ENCODE results near the gene ZFPM1. TPM values are rescaled to one million over a fixed set of nuclear protein-coding genes. Genes with fewer than 3 reads are reported as not detected.

Gene ZFPM1
- total and polyA plus RNA-seq, 4 donors: 0.88 to 8.8 (median 3.0) TPM

DNA sequence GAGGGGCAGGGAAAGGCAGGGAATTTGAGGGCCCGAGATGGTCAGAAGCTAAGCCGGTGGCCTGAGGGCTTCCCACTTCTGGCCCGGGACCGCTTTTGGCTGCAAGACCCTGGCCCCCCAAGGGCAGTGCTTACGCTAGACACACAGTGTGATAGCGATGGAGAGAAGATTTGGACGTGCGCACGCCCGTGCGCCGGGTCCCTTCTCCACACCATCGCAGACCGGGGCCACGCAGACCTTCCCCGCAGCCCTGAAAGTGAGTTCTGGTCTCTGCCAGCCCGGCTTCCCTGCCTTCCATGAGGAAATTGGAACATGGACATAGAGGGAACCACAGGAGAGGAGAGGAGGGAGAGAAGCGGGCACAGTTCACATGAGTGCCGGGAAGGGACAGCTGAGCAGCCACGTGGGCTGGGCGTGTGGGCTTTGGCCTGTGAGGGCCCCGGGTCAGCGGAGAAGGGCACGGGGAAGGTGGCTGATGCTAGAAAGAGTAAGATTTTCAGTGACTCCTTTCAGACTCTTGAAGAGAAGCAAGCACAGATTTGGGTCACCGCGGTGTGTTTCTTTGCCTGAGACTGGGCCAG lies 23.8 kb downstream of the ZFPM1 start:
- Histone ChIP-seq H3K4me3 (ENCODE audit: low read length in 2 of 2) (no peak overlapping the region), H3K4me1 (ENCODE audit: control insufficient read depth in 1 of 2, insufficient read depth in 2 of 2, low read length in 2 of 2) (no peaks in the 10 kb centered on the region), H3K36me3 (ENCODE audit: control insufficient read depth in 1 of 2, insufficient read depth in 2 of 2, low read length in 1 of 2) (no peaks in the 10 kb centered on the region), H3K9me3 (ENCODE audit: control insufficient read depth, low read length) (no peaks in the 10 kb centered on the region), H3K27ac (ENCODE audit: low read depth in 1 of 2, low read length in 2 of 2) (no peak overlapping the region), H3K27me3 (ENCODE audit: control insufficient read depth in 1 of 2, insufficient read depth in 2 of 2, low read length in 1 of 2) (no peaks in the 10 kb centered on the region)
- no peak for DNase-seq
- ATAC-seq (ENCODE audit: low FRiP score): no peak
- 92 to 93% methylated on average over 26 of the region's 26 CpGs for WGBS, 2 donors
- intact Hi-C loops (cut with DNase I): no loop called here

DNA sequence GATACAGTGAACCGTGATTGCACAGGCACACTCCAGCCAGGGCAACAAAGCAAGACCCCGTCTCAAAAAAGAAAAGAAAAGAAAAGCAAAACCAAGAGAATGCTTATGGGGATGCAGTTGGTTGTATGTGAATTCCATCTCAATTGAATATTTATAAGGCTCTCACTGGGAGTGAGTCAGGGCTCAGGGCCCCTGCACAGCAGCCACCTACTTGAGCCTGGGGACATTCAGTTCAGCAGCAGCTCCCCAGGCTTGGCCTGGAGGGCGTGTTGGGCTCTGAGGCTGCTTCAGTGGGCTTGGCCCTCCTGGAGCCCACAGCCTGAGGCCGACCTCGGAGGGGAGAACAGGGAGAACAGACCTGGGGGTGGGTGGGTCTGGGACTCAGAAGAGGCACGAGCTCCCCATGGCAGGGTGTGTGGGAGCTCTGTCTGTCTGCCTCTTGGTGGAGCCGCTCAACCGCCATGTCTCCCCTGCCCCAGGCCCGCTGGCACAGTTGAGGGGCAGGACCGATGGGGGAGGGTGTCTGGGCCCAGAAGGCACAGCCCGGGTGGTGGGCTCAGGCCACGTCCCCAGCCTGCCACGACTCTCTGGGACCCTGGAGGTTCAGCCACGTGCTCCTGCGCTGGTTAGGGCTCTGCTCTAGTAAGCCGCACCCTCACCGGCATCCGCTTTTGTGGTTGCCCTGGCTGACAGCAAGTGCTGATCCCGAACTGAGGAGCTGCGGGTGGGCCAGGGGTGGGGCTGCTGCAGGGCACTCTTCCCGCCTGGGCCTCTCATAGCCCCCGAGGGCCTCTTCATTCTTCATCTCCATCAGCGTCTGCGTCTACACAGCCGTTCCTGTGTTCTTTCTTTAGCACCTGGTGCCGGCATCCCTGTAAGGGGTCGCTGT lies 24.8 kb downstream of the ZFPM1 start:
- 87 to 91% methylated on average over 25 to 27 of the region's 27 CpGs for WGBS, 2 donors
- no peak overlapping the region for H3K4me3 ChIP-seq (ENCODE audit: low read length in 2 of 2)
- intact Hi-C loops (cut with DNase I): no loop called here
- H3K9me3 ChIP-seq (ENCODE audit: control insufficient read depth, low read length): no peaks in the 10 kb centered on the region
- ATAC-seq (ENCODE audit: low FRiP score) (no peak), DNase-seq (no peak)
- H3K27ac ChIP-seq (ENCODE audit: low read depth in 1 of 2, low read length in 2 of 2): no peak overlapping the region
- no peaks in the 10 kb centered on the region for H3K4me1 ChIP-seq (ENCODE audit: control insufficient read depth in 1 of 2, insufficient read depth in 2 of 2, low read length in 2 of 2)
- no peaks in the 10 kb centered on the region for H3K36me3 ChIP-seq (ENCODE audit: control insufficient read depth in 1 of 2, insufficient read depth in 2 of 2, low read length in 1 of 2)
- H3K27me3 ChIP-seq (ENCODE audit: control insufficient read depth in 1 of 2, insufficient read depth in 2 of 2, low read length in 1 of 2): no peaks in the 10 kb centered on the region

DNA sequence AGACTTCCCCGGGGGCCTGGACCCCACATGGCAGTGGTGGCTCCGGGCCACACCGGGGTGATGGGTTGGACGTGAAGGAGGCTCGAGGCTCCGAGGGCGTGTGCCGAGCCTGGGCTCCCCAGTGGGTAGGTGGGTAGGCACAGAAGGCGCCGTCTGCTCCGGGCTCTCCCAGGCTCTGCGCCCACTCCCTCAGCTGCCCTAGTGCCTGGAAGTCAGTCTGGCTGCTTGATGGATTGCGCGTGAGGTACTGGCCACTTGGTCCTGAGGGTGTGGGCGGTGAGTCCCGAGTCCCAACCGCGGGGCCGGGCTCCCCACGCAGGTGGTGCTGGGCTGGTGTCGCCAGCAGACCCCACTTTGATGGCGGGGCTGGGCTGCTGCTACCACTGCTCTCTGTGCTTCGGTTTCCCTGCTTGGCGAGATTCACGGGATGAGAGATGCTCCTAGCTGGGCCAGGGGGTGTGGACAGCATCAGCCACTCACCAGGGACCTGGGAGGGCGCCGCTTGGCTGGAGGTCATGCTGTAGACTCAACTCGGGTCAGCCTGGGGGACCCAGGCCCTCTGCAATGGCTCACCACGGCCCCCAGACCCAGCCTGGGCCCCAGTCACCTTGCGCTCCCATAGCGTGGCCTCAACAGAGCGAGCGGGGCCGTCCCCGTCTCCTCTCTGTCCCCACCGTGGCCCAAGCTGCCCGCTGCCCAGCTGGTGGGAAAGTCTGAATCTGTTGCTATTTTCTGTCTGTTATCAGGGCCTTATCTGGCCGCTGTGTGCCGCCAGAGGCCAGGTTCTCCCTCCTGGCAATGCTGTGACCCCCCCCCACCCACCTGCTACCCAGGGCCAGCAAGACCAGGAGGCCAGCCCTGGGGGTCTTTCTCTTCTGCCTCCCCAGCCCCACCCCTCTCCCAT lies 26.1 kb downstream of the ZFPM1 start:
- Histone ChIP-seq H3K27ac (ENCODE audit: low read depth in 1 of 2, low read length in 2 of 2) (no peak overlapping the region), H3K4me3 (ENCODE audit: low read length in 2 of 2) (no peak overlapping the region), H3K36me3 (ENCODE audit: control insufficient read depth in 1 of 2, insufficient read depth in 2 of 2, low read length in 1 of 2) (no peaks in the 10 kb centered on the region), H3K27me3 (ENCODE audit: control insufficient read depth in 1 of 2, insufficient read depth in 2 of 2, low read length in 1 of 2) (no peaks in the 10 kb centered on the region), H3K9me3 (ENCODE audit: control insufficient read depth, low read length) (no peaks in the 10 kb centered on the region), H3K4me1 (ENCODE audit: control insufficient read depth in 1 of 2, insufficient read depth in 2 of 2, low read length in 2 of 2) (no peaks in the 10 kb centered on the region)
- intact Hi-C loops (cut with DNase I): no loop called here
- 49 to 58% methylated on average over 38 to 39 of the region's 39 CpGs for WGBS, 2 donors
- no peak for ATAC-seq (ENCODE audit: low FRiP score)
- DNase-seq: no peak

DNA sequence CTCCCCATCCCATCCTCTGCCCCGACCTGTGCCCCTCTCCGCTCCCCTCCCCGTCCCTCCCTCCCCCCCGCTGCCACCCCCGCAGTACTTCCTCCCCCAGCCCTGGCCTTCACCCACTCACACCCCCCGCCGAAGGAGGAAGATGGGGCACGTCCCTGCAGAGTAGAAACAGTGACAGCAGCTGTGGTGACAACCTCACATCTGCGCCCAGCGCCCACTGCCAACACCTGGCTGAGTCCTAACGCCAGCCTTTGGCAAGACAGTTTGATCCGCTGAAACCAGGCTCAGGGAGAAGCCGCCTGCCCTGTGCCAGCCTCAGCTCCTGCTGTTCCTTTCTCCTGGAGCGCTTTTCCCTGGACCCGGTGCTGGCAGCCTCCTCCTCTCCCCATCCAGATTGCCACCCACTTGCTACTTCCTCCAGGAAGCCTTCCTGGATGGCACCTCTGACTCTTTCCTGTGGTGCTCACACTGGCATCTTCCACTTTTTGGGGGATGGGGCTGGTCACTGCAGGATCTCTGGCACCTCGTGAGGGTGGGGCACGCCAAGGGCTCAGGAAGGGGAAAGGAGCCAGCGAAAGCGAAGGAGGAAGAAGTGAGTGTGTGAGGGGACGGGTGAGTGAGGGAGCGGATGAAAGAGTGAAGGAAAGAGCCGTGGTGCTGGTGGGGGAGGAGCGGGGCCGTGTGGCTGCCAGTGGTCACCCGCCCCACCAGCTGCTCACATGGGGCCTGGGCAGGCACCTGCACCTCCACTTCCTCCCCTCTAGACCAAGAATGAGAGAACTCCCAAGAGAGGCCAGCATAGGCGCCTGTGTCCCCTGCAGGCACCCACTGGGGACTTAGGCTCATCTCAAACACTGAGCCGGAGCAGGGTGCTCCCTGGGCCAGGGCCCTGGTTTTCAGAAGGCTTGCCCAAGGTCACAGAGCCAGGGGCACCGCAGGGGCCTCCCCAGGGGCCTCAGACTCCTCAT lies 27.0 kb downstream of the ZFPM1 start:
- DNase-seq (no peak), ATAC-seq (ENCODE audit: low FRiP score) (no peak)
- no peaks in the 10 kb centered on the region for H3K9me3 ChIP-seq (ENCODE audit: control insufficient read depth, low read length)
- no peaks in the 10 kb centered on the region for H3K27me3 ChIP-seq (ENCODE audit: control insufficient read depth in 1 of 2, insufficient read depth in 2 of 2, low read length in 1 of 2)
- no peaks in the 10 kb centered on the region for H3K4me1 ChIP-seq (ENCODE audit: control insufficient read depth in 1 of 2, insufficient read depth in 2 of 2, low read length in 2 of 2)
- no peaks in the 10 kb centered on the region for H3K36me3 ChIP-seq (ENCODE audit: control insufficient read depth in 1 of 2, insufficient read depth in 2 of 2, low read length in 1 of 2)
- no peak overlapping the region for H3K27ac ChIP-seq (ENCODE audit: low read depth in 1 of 2, low read length in 2 of 2)
- 53 to 54% methylated on average over 26 to 28 of the region's 28 CpGs for WGBS, 2 donors
- intact Hi-C loops (cut with DNase I): no loop called here
- no peak overlapping the region for H3K4me3 ChIP-seq (ENCODE audit: low read length in 2 of 2)

DNA sequence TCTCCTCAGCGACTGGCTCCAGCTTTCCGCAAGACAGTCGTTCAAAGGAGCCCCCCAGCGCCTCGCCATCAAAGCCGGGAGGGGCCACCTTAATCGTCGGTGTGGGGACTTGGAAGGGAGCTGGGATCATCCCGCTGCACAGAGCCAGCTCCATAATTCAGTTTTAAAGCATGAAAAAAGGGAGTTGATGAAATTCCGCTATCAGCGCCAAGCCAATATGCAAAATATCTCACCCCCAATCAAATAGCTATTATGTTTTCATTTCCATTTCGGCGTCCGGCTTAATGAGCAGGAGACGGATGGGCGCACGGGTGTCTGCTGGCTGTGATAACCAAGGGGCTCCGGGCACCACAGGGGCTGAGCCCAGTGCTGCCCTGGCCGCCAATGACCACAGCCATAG lies 27.7 kb downstream of the ZFPM1 start:
- Histone ChIP-seq H3K4me3 (ENCODE audit: low read length in 2 of 2) (no peak overlapping the region), H3K27me3 (ENCODE audit: control insufficient read depth in 1 of 2, insufficient read depth in 2 of 2, low read length in 1 of 2) (no peaks in the 10 kb centered on the region), H3K9me3 (ENCODE audit: control insufficient read depth, low read length) (no peaks in the 10 kb centered on the region), H3K36me3 (ENCODE audit: control insufficient read depth in 1 of 2, insufficient read depth in 2 of 2, low read length in 1 of 2) (no peaks in the 10 kb centered on the region), H3K4me1 (ENCODE audit: control insufficient read depth in 1 of 2, insufficient read depth in 2 of 2, low read length in 2 of 2) (no peaks in the 10 kb centered on the region), H3K27ac (ENCODE audit: low read depth in 1 of 2, low read length in 2 of 2) (no peak overlapping the region)
- intact Hi-C loops (cut with DNase I): no loop called here
- ATAC-seq (ENCODE audit: low FRiP score) (no peak), DNase-seq (no peak)
- 89% methylated on average over 19 of the region's 19 CpGs for WGBS, 2 donors

DNA sequence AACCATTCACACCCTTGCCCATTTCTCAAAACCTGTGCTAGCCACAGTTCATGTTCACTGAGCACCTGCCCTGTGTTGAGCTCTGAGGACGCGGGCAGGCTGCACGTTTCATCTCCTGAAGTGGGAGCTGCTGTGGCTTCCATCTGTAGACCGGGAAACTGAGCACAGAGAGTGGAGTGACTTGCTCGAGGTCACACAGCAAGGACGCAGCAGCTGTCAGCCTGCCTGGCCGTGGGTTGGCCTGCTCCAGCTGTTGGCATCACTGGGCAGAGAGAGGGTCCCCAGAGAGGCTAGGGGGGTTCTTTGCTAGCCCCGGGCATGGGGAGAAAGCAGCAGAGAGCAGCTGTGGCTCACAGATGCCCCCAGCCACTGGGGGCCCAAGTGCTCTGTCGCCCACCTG lies 28.8 kb downstream of the ZFPM1 start:
- H3K36me3 ChIP-seq (ENCODE audit: control insufficient read depth in 1 of 2, insufficient read depth in 2 of 2, low read length in 1 of 2): no peaks in the 10 kb centered on the region
- WGBS, 2 donors: 84 to 90% methylated on average over 9 of the region's 9 CpGs
- H3K9me3 ChIP-seq (ENCODE audit: control insufficient read depth, low read length): no peaks in the 10 kb centered on the region
- ATAC-seq (ENCODE audit: low FRiP score) (no peak), DNase-seq (no peak)
- no peak overlapping the region for H3K27ac ChIP-seq (ENCODE audit: low read depth in 1 of 2, low read length in 2 of 2)
- H3K27me3 ChIP-seq (ENCODE audit: control insufficient read depth in 1 of 2, insufficient read depth in 2 of 2, low read length in 1 of 2): no peaks in the 10 kb centered on the region
- H3K4me3 ChIP-seq (ENCODE audit: low read length in 2 of 2): no peak overlapping the region
- H3K4me1 ChIP-seq (ENCODE audit: control insufficient read depth in 1 of 2, insufficient read depth in 2 of 2, low read length in 2 of 2): no peaks in the 10 kb centered on the region
- intact Hi-C loops (cut with DNase I): no loop called here

DNA sequence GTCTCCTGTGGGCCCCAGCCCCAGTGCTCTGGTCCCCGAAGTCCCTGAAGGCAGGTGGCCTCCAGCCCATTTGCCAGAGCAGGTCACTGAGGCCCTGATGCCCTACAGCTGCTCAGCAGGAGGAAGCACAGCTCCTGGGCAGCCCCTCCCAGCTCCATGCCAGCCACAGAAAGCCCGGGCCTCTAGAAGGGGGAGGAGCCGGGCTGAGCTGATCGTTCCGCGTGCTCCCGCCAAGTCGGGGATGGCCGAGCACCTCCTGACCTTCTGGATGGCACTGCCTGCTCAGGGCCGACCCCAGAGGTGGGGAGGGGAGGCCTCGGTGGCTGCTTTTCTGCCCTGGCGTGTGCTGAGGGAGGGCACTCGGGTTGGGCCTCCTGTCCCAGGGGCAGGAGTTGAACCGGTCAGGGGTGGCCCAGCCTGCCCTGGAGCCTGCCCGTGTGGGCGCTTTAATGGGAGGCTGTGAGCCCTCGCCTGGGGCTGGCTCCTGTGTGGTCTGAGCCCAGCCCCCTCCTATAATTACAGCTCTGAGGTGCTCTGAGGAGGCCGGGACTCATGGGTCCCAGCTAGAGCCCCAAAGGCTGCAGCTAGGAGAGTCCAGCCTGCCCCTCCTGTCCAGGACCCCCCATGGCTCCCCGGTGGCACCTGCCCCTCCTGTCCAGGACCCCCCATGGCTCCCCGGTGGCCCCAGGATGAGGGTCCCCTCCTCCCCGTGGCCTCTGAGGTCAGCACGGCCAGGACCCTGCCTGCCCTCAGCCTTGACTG lies 29.7 kb downstream of the ZFPM1 start:
- ATAC-seq (ENCODE audit: low FRiP score) (no peak), DNase-seq (no peak)
- H3K9me3 ChIP-seq (ENCODE audit: control insufficient read depth, low read length): no peaks in the 10 kb centered on the region
- no peaks in the 10 kb centered on the region for H3K36me3 ChIP-seq (ENCODE audit: control insufficient read depth in 1 of 2, insufficient read depth in 2 of 2, low read length in 1 of 2)
- no peaks in the 10 kb centered on the region for H3K4me1 ChIP-seq (ENCODE audit: control insufficient read depth in 1 of 2, insufficient read depth in 2 of 2, low read length in 2 of 2)
- intact Hi-C loops (cut with DNase I): no loop called here
- 85 to 87% methylated on average over 21 to 22 of the region's 22 CpGs for WGBS, 2 donors
- H3K4me3 ChIP-seq (ENCODE audit: low read length in 2 of 2): no peak overlapping the region
- no peak overlapping the region for H3K27ac ChIP-seq (ENCODE audit: low read depth in 1 of 2, low read length in 2 of 2)
- H3K27me3 ChIP-seq (ENCODE audit: control insufficient read depth in 1 of 2, insufficient read depth in 2 of 2, low read length in 1 of 2): no peaks in the 10 kb centered on the region

DNA sequence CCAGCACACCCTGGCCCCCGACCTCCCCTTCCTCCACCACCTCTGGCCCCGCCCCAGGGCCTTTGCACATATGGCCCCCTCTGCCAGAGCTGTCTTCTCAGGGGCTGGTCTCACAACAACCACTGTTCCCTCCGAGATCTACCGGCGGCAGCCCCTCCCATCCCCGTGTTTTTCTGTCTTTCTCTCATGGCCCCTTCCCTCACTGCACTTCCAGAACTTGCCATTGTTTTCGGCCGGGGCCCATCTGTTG lies 30.2 kb downstream of the ZFPM1 start:
- no peak for DNase-seq
- no peaks in the 10 kb centered on the region for H3K4me1 ChIP-seq (ENCODE audit: control insufficient read depth in 1 of 2, insufficient read depth in 2 of 2, low read length in 2 of 2)
- H3K27me3 ChIP-seq (ENCODE audit: control insufficient read depth in 1 of 2, insufficient read depth in 2 of 2, low read length in 1 of 2): no peaks in the 10 kb centered on the region
- H3K9me3 ChIP-seq (ENCODE audit: control insufficient read depth, low read length): no peaks in the 10 kb centered on the region
- no peak overlapping the region for H3K27ac ChIP-seq (ENCODE audit: low read depth in 1 of 2, low read length in 2 of 2)
- WGBS, 2 donors: 84 to 86% methylated on average over 8 of the region's 8 CpGs
- no peak for ATAC-seq (ENCODE audit: low FRiP score)
- no peaks in the 10 kb centered on the region for H3K36me3 ChIP-seq (ENCODE audit: control insufficient read depth in 1 of 2, insufficient read depth in 2 of 2, low read length in 1 of 2)
- intact Hi-C loops (cut with DNase I): no loop called here
- no peak overlapping the region for H3K4me3 ChIP-seq (ENCODE audit: low read length in 2 of 2)
